B cell (primary cell): ENCODE measurements around the gene FCHO2. TPM values are rescaled to one million over a fixed set of nuclear protein-coding genes. Genes with fewer than 3 reads are reported as not detected.

Experiments used
- ATAC-seq: fragments of 200-7000 bp; cut with Tn5 transposase; one replicate; pipeline ENCODE4 v1.10.0; 2021; ENCODE audit warnings: low read depth, mild to moderate bottlenecking, moderate number of reproducible peaks, moderate library complexity
- CTCF ChIA-PET: fragments of 350-600 bp; sonication (Branson Sonifier 250); formaldehyde crosslinking; loops from one replicate; lab custom pipeline; 2021; ENCODE audit warnings: antibody characterized with exemption, inconsistent platforms; lab: Charles Lee
- POLR2A ChIA-PET: fragments of 350-600 bp; sonication (Branson Sonifier 250); formaldehyde crosslinking; loops from one replicate; lab custom pipeline; 2021; ENCODE audit warnings: antibody characterized with exemption; lab: Charles Lee
- DNase-seq: peaks from one replicate; pipeline ENCODE4 v3.0.0; 2013
- H2AFZ ChIP-seq: 2 replicates; pipeline ENCODE4 v1.6.1; 2012; ENCODE audit warnings: mild to moderate bottlenecking, low read depth, low read length; ENCODE audit not compliant: insufficient read depth, poor library complexity, severe bottlenecking
- H3K27ac ChIP-seq, 2 donors: 1 replicate in 1 of 2; 2 replicates in 1 of 2; pipeline ENCODE4 v1.5.1; 2012 to 2013; ENCODE audit warnings: low read length in 2 of 2, mild to moderate bottlenecking in 2 of 2, moderate library complexity in 1 of 2
- H3K27me3 ChIP-seq, 4 experiments: fragments of 200-600 bp in 1 of 4; sonication (generic) in 1 of 4; replicated peaks in 1 of 4; 1 replicate in 2 of 4; 2 replicates in 2 of 4; pipeline versions ENCODE4 v1.6.1 to v1.7.0; 2013 to 2016; ENCODE audit warnings: low read length in 3 of 4, mild to moderate bottlenecking in 2 of 4, mixed read lengths in 1 of 4, moderate library complexity in 1 of 4; ENCODE audit not compliant: insufficient read depth in 4 of 4, control insufficient read depth in 3 of 4; ENCODE audit errors: control extremely low read depth in 1 of 4
- H3K36me3 ChIP-seq, 2 experiments: replicated peaks in 1 of 2; 1 replicate in 1 of 2; 2 replicates in 1 of 2; pipeline versions ENCODE4 v1.6.1 to v1.7.1; 2013; ENCODE audit warnings: low read length in 1 of 2; ENCODE audit not compliant: insufficient read depth in 2 of 2, control insufficient read depth in 1 of 2; ENCODE audit errors: control extremely low read depth in 1 of 2, extremely low read depth in 1 of 2
- H3K4me1 ChIP-seq, 2 donors: fragments of 200-600 bp in 1 of 2; sonication (generic) in 1 of 2; 1 replicate in 1 of 2; 2 replicates in 1 of 2; pipeline versions ENCODE4 v1.5.1 to v1.6.1; 2013 to 2017; ENCODE audit warnings: low read length in 2 of 2; ENCODE audit not compliant: control insufficient read depth in 2 of 2, insufficient read depth in 2 of 2
- H3K4me2 ChIP-seq: replicated peaks from 2 replicates; pipeline ENCODE3; 2012; ENCODE audit warnings: mild to moderate bottlenecking, low read depth, low read length; ENCODE audit not compliant: poor library complexity, severe bottlenecking
- H3K4me3 ChIP-seq, 5 experiments: fragments of 200-600 bp in 1 of 5; sonication (generic) in 1 of 5; 1 replicate in 3 of 5; 2 replicates in 2 of 5; pipeline versions ENCODE4 v1.5.1 to v1.7.0; 2011 to 2016; ENCODE audit warnings: low read length in 4 of 5, mild to moderate bottlenecking in 4 of 5, low read depth in 2 of 5, control low read depth in 1 of 5, moderate library complexity in 1 of 5; ENCODE audit not compliant: insufficient read depth in 1 of 5; ENCODE audit errors: control extremely low read depth in 1 of 5, extremely low read depth in 1 of 5
- H3K79me2 ChIP-seq: fragments of 200-600 bp; sonication (generic); one replicate; pipeline ENCODE4 v1.6.0; 2016; ENCODE audit warnings: low read length; ENCODE audit not compliant: control insufficient read depth, insufficient read depth
- H3K9ac ChIP-seq: fragments of 200-600 bp; sonication (generic); 2 replicates; pipeline ENCODE4 v1.6.1; 2017; ENCODE audit warnings: mild to moderate bottlenecking, low read length, moderate library complexity
- H3K9me3 ChIP-seq, 3 donors: one replicate each; pipeline versions ENCODE4 v1.6.1 to v1.7.1; 2013; ENCODE audit warnings: low read length in 2 of 3; ENCODE audit not compliant: control insufficient read depth in 2 of 3, insufficient read depth in 1 of 3; ENCODE audit errors: control extremely low read depth in 1 of 3
- H4K20me1 ChIP-seq: 2 replicates; pipeline ENCODE4 v1.6.0; 2012; ENCODE audit warnings: mild to moderate bottlenecking, low read length; ENCODE audit not compliant: insufficient read depth, control insufficient read depth, poor library complexity, severe bottlenecking
- H3K27ac Mint-ChIP-seq: one replicate; pipeline ENCODE4 v1.8.0; 2021; ENCODE audit warnings: mixed read lengths
- H3K27me3 Mint-ChIP-seq: one replicate; pipeline ENCODE4 v1.8.0; 2021; ENCODE audit warnings: mixed read lengths
- H3K4me1 Mint-ChIP-seq: one replicate; pipeline ENCODE4 v1.8.0; 2021; ENCODE audit warnings: mixed read lengths
- H3K4me3 Mint-ChIP-seq: one replicate; pipeline ENCODE4 v1.8.0; 2021; ENCODE audit warnings: mixed read lengths
- H3K9me3 Mint-ChIP-seq: one replicate; pipeline ENCODE4 v1.8.0; 2022; ENCODE audit warnings: mixed read lengths; ENCODE audit not compliant: insufficient read depth
- EZH2 ChIP-seq: IDR thresholded peaks from 2 replicates; pipeline ENCODE4 v1.6.1; 2012; ENCODE audit warnings: borderline replicate concordance, low read depth, mild to moderate bottlenecking, moderate library complexity, low read length; ENCODE audit not compliant: insufficient read depth, poor library complexity, severe bottlenecking
- WGBS: methylation state at CpG from one replicate; pipeline ENCODE4 v1.1.5; 2013; ENCODE audit warnings: missing lambda C conversion rate; ENCODE audit not compliant: insufficient coverage; 5-methylcytosine and 5-hydroxymethylcytosine counted together
- intact Hi-C: fragments of 100-400 bp; cut with micrococcal nuclease; formaldehyde crosslinking; loops from one replicate; pipeline ENCODE4 v1.10.0; 2022
- polyA plus RNA-seq: library from polyadenylated mRNA; depleted of rRNA; stranded (reverse); fragments of >200 nt; gene quantifications from 2 replicates; pipeline ENCODE4 v1.2.3, GENCODE V29; 2012
- total RNA-seq, 2 donors: library from RNA; stranded (reverse); fragments of 120-200 nt in 1 of 2; gene quantifications; 1 replicate in 1 of 2; 2 replicates in 1 of 2; pipeline versions ENCODE4 v1.2.3 to v1.2.4, GENCODE V29; 2013 to 2022
- TF ChIP-seq, protein P1 (sequence below): fragments of 200-600 bp; IDR thresholded peaks from one replicate; pipeline ENCODE4 v1.8.0; 2022; ENCODE audit warnings: antibody characterized with exemption, mild to moderate bottlenecking

Gene FCHO2
- total and polyA plus RNA-seq, 2 donors (not counting 1 experiment from before 2014, with no cell fraction given) = 1.5 to 11.0 TPM

DNA sequence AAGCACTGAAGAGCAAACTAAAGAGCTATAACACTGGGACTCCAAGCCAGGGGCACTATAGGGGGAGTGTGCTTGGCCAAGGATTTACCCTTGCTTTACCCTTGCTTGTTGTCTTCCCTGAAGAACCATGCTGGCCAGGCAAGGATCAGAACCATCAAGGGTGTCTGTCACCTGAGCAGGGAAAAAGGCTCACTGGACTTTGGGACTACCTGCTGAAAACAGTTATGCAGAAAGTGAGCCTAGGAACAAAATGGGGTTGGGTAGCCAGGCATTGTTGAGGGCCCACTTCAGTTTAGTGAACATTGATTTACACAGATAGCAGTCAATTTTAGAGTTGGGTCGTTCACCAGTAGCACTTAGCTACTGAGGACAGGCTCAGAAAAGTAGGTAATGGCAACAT lies 156.5 kb downstream of the FCHO2 start:
- no peak for ATAC-seq
- no peak overlapping the region for H3K27ac ChIP-seq
- H3K4me3 ChIP-seq = no peak overlapping the region
- no peaks in the 10 kb centered on the region for H3K4me1 ChIP-seq
- H3K4me3 Mint-ChIP-seq = no peak overlapping the region
- POLR2A ChIA-PET = no interaction called here
- peaks cover 0 to 8% (median 2%) of the 10 kb centered on the region in 4 experiments for H3K27me3 ChIP-seq
- 70% methylated on average over 1 of the region's 1 CpG for WGBS
- no peak for DNase-seq
- no peaks in the 10 kb centered on the region for H3K4me1 Mint-ChIP-seq
- intact Hi-C loops = no loop called here
- no peak overlapping the region for H3K27ac Mint-ChIP-seq
- CTCF ChIA-PET = no interaction called here
- peaks cover 3% of the 10 kb centered on the region for H3K9me3 Mint-ChIP-seq
- H3K36me3 ChIP-seq = no peaks in the 10 kb centered on the region
- TF ChIP-seq EZH2 = no peak
- TF ChIP-seq, protein P1, sequence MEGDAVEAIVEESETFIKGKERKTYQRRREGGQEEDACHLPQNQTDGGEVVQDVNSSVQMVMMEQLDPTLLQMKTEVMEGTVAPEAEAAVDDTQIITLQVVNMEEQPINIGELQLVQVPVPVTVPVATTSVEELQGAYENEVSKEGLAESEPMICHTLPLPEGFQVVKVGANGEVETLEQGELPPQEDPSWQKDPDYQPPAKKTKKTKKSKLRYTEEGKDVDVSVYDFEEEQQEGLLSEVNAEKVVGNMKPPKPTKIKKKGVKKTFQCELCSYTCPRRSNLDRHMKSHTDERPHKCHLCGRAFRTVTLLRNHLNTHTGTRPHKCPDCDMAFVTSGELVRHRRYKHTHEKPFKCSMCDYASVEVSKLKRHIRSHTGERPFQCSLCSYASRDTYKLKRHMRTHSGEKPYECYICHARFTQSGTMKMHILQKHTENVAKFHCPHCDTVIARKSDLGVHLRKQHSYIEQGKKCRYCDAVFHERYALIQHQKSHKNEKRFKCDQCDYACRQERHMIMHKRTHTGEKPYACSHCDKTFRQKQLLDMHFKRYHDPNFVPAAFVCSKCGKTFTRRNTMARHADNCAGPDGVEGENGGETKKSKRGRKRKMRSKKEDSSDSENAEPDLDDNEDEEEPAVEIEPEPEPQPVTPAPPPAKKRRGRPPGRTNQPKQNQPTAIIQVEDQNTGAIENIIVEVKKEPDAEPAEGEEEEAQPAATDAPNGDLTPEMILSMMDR = no peak
- no peak overlapping the region for H3K9ac ChIP-seq
- H3K9me3 ChIP-seq = peaks cover 0 to 3% (median 0%) of the 10 kb centered on the region in 3 donors
- no peak overlapping the region for H2AFZ ChIP-seq
- no peaks in the 10 kb centered on the region for H4K20me1 ChIP-seq
- peaks cover 41% of the 10 kb centered on the region for H3K27me3 Mint-ChIP-seq
- no peak overlapping the region for H3K4me2 ChIP-seq
- no peaks in the 10 kb centered on the region for H3K79me2 ChIP-seq

DNA sequence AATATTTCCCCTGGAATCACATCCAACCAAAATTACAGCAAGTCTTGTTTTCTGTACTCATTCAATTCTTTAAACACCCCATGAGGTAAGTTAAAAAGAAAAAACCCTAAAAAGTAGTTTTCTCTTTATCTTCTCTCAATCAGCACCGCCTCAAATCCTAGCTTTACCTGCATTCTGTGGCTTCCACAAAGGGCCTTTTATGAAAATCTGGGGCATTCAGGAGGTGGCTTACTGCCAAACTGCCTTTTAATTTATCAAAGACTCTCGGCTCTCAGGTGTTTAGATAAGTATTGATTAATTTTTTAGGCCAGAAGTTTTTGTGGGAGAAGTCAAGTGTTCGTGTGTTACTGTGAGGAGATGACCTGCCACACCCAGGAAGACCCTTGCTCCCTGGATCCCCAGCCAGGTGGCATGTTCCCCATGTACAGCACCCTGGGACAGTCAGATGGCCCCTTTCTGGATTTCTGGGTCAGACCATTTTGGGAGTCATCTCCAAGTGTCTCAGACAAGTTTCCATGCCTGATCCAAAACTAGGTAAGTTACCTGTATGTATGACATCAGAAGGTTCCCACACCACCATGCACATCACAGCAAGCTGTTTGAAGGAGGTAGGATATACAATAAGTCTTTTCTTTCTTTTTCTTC lies 158.3 kb downstream of the FCHO2 start:
- CTCF ChIA-PET = no interaction called here
- H3K79me2 ChIP-seq = no peaks in the 10 kb centered on the region
- Mint-ChIP-seq H3K27me3 (peaks cover 52% of the 10 kb centered on the region), H3K27ac (no peak overlapping the region), H3K4me3 (no peak overlapping the region), H3K4me1 (no peaks in the 10 kb centered on the region), H3K9me3 (peaks cover 3% of the 10 kb centered on the region)
- 88% methylated on average over 2 of the region's 3 CpGs for WGBS
- H3K9me3 ChIP-seq = peaks cover 0 to 3% (median 0%) of the 10 kb centered on the region in 3 donors
- no peak overlapping the region for H2AFZ ChIP-seq
- H3K27me3 ChIP-seq = peaks cover 0 to 19% (median 6%) of the 10 kb centered on the region in 4 experiments
- no peaks in the 10 kb centered on the region for H4K20me1 ChIP-seq
- H3K9ac ChIP-seq = no peak overlapping the region
- no peak overlapping the region for H3K27ac ChIP-seq
- ATAC-seq = no peak
- H3K4me2 ChIP-seq = no peak overlapping the region
- intact Hi-C loops = no loop called here
- DNase-seq = no peak
- no peak for TF ChIP-seq EZH2
- TF ChIP-seq, protein P1 = no peak
- no peaks in the 10 kb centered on the region for H3K36me3 ChIP-seq
- POLR2A ChIA-PET = no interaction called here
- no peak overlapping the region for H3K4me3 ChIP-seq
- no peaks in the 10 kb centered on the region for H3K4me1 ChIP-seq
